Suprapubic skin (tissue), 4 donors: Measurements from ENCODE around the gene KATNIP. TPM values are rescaled to one million over a fixed set of nuclear protein-coding genes. Genes with fewer than 3 reads are reported as not detected.

Source experiments
- DNase-seq, 2 donors: peaks; one replicate each; pipeline ENCODE4 v3.0.0-alpha.2; 2019; ENCODE audit warnings: low spot score in 2 of 2
- H3K27ac ChIP-seq: fragments of 200-600 bp; sonication (generic); one replicate; pipeline ENCODE4 v1.5.1; 2019
- H3K27me3 ChIP-seq: fragments of 200-600 bp; sonication (generic); one replicate; pipeline ENCODE4 v1.5.1; 2019
- H3K36me3 ChIP-seq: fragments of 200-600 bp; sonication (generic); one replicate; pipeline ENCODE4 v1.5.1; 2019
- H3K4me1 ChIP-seq: fragments of 200-600 bp; sonication (generic); one replicate; pipeline ENCODE4 v1.5.1; 2019
- H3K4me3 ChIP-seq: fragments of 200-600 bp; sonication (generic); one replicate; pipeline ENCODE4 v1.5.1; 2019; ENCODE audit warnings: mild to moderate bottlenecking
- H3K9me3 ChIP-seq: fragments of 200-600 bp; sonication (generic); one replicate; pipeline ENCODE4 v1.5.1; 2019
- EP300 ChIP-seq: sonication (generic); formaldehyde crosslinking; IDR thresholded peaks from one replicate; pipeline ENCODE4 v1.6.1; 2017; ENCODE audit warnings: antibody characterized with exemption
- POLR2A ChIP-seq, 2 donors: fragments of 450-650 bp; IDR thresholded peaks; one replicate each; pipeline ENCODE4 v1.6.1; 2017; ENCODE audit warnings: antibody characterized with exemption in 2 of 2, mild to moderate bottlenecking in 2 of 2, moderate library complexity in 2 of 2
- POLR2AphosphoS5 ChIP-seq, 3 donors: sonication (generic); formaldehyde crosslinking; IDR thresholded peaks; one replicate each; pipeline ENCODE4 v1.6.1; 2017; ENCODE audit warnings: antibody characterized with exemption in 3 of 3
- WGBS: methylation state at CpG from one replicate; pipeline ENCODE4 v1.1.5; 2018; 5-methylcytosine and 5-hydroxymethylcytosine counted together
- total RNA-seq, 4 donors: library from RNA; depleted of rRNA; stranded (reverse); fragments of >200 nt; gene quantifications; one replicate each; pipeline ENCODE4 v1.1.0, GENCODE V29; 2016
- TF ChIP-seq, protein P1 (sequence below), 2 donors: fragments of 200-600 bp in 1 of 2; fragments of 450-650 bp in 1 of 2; sonication (generic) in 1 of 2; IDR thresholded peaks; one replicate each; pipeline ENCODE4 v1.5.1; 2016 to 2019; ENCODE audit warnings: antibody characterized with exemption in 2 of 2, mild to moderate bottlenecking in 1 of 2, moderate library complexity in 1 of 2

The KATNIP gene
- total RNA-seq, 4 donors from 2014 or later, result 27.6 to 52.7 (median 32.1) TPM

DNA sequence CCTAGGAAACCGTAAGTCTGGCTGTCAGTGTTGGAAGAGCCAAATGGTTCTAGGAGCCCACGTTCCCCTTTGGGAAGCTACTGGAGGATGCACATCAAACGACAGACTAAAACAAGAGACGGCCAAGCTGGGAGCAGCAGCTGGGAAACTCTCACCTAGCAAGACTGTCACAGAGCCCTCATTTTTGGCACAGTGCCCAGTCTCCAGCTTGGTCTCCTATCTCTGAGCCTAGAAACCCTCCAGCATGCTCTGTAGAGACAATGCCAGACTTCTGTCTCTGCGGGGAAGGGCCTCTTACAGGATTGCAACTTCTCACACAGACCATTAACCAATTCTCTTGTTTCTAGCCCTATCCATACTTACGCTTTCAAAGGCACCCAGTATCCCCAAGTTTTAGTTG is 23.8 kb upstream of the KATNIP start:
- no peaks in the 10 kb centered on the region for H3K9me3 ChIP-seq
- H3K4me3 ChIP-seq, result no peak overlapping the region
- H3K27ac ChIP-seq, result no peak overlapping the region
- H3K27me3 ChIP-seq, result no peaks in the 10 kb centered on the region
- H3K4me1 ChIP-seq, result no peaks in the 10 kb centered on the region
- WGBS, result 94% methylated on average over 6 of the region's 6 CpGs
- TF ChIP-seq POLR2A (IDR thresholded peaks at IDR 0.05), result no peak
- H3K36me3 ChIP-seq, result peaks cover 87% of the 10 kb centered on the region
- no peak for DNase-seq

DNA sequence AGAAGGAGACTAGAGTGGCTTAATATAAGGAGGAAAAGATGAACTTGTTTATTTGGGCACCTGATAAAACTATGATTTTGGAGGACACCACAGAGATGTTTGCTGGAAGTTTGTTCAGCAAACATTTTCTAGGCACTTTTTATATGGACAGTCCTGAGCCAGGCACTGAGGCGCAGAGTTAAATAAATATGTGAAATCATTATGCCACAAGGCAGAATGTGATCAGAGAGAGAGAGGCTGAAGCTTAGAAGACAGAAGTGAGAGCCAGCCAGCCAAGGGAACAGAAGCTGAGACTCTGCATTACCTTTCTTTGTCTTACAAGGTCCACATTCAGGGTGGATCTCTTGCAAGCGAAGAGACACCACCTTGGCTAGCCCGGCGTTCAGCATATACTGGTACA is 21.6 kb upstream of the KATNIP start:
- no peaks in the 10 kb centered on the region for H3K4me1 ChIP-seq
- WGBS, result 97% methylated on average over 4 of the region's 4 CpGs
- H3K27ac ChIP-seq, result no peak overlapping the region
- TF ChIP-seq, protein P1, sequence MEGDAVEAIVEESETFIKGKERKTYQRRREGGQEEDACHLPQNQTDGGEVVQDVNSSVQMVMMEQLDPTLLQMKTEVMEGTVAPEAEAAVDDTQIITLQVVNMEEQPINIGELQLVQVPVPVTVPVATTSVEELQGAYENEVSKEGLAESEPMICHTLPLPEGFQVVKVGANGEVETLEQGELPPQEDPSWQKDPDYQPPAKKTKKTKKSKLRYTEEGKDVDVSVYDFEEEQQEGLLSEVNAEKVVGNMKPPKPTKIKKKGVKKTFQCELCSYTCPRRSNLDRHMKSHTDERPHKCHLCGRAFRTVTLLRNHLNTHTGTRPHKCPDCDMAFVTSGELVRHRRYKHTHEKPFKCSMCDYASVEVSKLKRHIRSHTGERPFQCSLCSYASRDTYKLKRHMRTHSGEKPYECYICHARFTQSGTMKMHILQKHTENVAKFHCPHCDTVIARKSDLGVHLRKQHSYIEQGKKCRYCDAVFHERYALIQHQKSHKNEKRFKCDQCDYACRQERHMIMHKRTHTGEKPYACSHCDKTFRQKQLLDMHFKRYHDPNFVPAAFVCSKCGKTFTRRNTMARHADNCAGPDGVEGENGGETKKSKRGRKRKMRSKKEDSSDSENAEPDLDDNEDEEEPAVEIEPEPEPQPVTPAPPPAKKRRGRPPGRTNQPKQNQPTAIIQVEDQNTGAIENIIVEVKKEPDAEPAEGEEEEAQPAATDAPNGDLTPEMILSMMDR (IDR thresholded peaks at IDR 0.05), result no peak
- TF ChIP-seq EP300, result no peak
- TF ChIP-seq POLR2A (IDR thresholded peaks at IDR 0.05), result no peak
- no peak for TF ChIP-seq POLR2AphosphoS5 (IDR thresholded peaks at IDR 0.05)
- DNase-seq, result no peak
- H3K9me3 ChIP-seq, result no peaks in the 10 kb centered on the region
- no peaks in the 10 kb centered on the region for H3K27me3 ChIP-seq
- peaks cover 98% of the 10 kb centered on the region for H3K36me3 ChIP-seq
- H3K4me3 ChIP-seq, result no peak overlapping the region

DNA sequence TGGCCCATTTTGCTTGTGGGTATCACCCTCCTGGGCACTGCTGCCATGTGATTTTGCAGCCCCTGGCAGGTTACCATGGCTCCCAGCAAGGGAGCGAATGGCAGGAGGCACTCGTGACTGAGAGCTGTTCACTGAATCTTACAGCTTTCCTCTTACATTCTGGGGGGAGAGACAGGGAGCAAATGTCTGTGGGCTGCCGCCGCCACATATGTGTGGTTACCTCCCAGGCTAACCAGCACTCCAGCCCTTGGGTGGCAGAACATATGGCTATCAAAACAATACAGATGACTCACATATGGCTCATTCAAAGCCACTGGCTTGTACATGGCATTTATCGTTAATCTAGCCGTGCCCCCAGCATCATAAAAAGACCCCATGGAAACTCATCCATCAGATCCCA is 20.0 kb upstream of the KATNIP start:
- 87% methylated on average over 6 of the region's 6 CpGs for WGBS
- H3K36me3 ChIP-seq, result peaks cover 97% of the 10 kb centered on the region

DNA sequence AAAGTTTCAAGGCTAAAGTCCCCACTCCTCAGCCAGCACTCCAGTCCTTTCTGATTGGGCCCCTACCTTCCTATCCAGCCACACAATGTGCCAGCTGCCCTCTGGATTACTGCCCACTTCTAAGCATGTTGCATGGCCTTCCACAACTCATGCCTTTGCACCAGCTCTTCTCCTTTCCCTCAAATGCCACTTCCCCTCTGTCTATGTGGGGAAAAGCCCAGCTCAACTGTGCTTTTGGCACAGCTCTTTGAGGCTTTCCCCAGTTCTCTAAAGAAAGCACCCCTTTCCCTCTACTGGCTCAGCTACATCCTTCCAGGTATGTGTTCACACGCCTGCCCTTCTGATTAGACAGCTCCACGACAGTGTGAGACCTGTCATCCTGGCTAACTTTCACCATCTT is 18.8 kb upstream of the KATNIP start:
- no peaks in the 10 kb centered on the region for H3K27me3 ChIP-seq
- H3K27ac ChIP-seq, result no peak overlapping the region
- DNase-seq, result no peak
- H3K4me3 ChIP-seq, result no peak overlapping the region
- H3K36me3 ChIP-seq, result peaks cover 97% of the 10 kb centered on the region
- TF ChIP-seq, protein P1 (IDR thresholded peaks at IDR 0.05), result no peak
- TF ChIP-seq EP300, result no peak
- no peak for TF ChIP-seq POLR2A (IDR thresholded peaks at IDR 0.05)
- no peak for TF ChIP-seq POLR2AphosphoS5 (IDR thresholded peaks at IDR 0.05)
- H3K4me1 ChIP-seq, result no peaks in the 10 kb centered on the region
- whole genome bisulfite sequencing, result 85% methylated on average over 2 of the region's 2 CpGs
- H3K9me3 ChIP-seq, result no peaks in the 10 kb centered on the region

More for the DNA sequence above, 20.0 kb upstream of the KATNIP start:
- Histone ChIP-seq H3K4me1 (no peaks in the 10 kb centered on the region), H3K9me3 (no peaks in the 10 kb centered on the region), H3K27me3 (no peaks in the 10 kb centered on the region), H3K27ac (no peak overlapping the region), H3K4me3 (no peak overlapping the region)
- DNase-seq, result no peak
- TF ChIP-seq POLR2AphosphoS5 (IDR thresholded peaks at IDR 0.05) (no peak), POLR2A (IDR thresholded peaks at IDR 0.05) (no peak), EP300 (no peak)
- TF ChIP-seq, protein P1 (IDR thresholded peaks at IDR 0.05), result no peak

DNA sequence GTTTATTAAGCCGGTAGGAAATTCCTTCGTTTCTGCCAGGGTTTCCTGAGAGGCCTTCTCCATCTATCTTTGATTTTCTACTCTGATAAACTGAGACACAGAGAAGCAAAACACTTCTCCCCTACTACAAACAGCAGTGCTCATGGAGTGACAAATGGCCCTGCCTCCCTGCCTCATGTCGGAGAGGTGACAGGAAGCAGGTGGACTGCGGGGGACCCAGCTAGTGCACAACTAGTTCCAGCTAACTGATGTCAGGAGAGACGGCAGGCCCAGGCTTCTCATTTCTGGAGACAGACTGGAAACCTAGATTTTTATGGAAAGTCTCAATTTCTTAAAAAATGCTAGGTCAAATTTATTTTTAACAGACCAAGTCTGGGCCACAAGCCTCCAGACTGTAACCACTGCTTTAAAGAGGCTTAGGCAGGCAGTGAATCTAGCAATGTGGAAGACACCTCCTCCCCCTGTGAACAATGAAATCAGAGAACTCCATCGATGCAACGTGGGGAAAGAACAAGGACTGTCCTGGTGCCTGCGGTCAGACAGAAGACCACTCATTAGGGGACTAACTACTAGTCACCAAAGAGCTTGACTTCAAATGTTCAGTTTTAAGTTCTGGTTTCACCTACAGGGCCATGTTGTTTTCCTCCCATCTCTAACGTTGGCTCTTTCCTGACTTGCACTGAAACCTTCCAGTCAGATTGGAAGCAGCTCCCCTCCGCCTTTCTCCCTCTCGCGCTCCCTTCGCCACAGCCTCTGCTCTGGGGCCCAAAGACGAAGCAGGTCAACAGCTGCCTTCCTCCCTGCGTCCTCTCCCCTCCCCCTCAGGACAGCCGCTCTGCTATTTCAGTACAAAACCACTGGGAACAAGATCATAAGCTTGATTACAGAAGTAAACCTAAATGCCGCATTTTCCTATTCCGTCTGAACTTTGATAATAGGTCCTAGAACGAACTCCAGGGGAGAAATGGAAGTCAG is 17.8 kb upstream of the KATNIP start:
- Histone ChIP-seq H3K36me3 (peaks cover 97% of the 10 kb centered on the region), H3K27me3 (no peaks in the 10 kb centered on the region), H3K4me3 (no peak overlapping the region), H3K9me3 (no peaks in the 10 kb centered on the region), H3K4me1 (no peaks in the 10 kb centered on the region), H3K27ac (no peak overlapping the region)
- 85% methylated on average over 19 of the region's 19 CpGs for WGBS
- TF ChIP-seq POLR2AphosphoS5 (IDR thresholded peaks at IDR 0.05) (no peak), EP300 (no peak), POLR2A (IDR thresholded peaks at IDR 0.05) (no peak)
- TF ChIP-seq, protein P1 (IDR thresholded peaks at IDR 0.05), result no peak
- no peak for DNase-seq
